CD8-positive, alpha-beta memory T cell (primary cell): ENCODE results near the gene PDXP. TPM values are rescaled to one million over a fixed set of nuclear protein-coding genes. Genes with fewer than 3 reads are reported as not detected.

Experiments used
- CTCF ChIA-PET: fragments of 350-600 bp; sonication (Branson Sonifier 250); formaldehyde crosslinking; loops from one replicate; lab custom pipeline; 2021; ENCODE audit warnings: antibody characterized with exemption; lab: Charles Lee
- POLR2A ChIA-PET: fragments of 350-600 bp; sonication (Branson Sonifier 250); formaldehyde crosslinking; loops from one replicate; lab custom pipeline; 2021; ENCODE audit warnings: antibody characterized with exemption; lab: Charles Lee
- DNase-seq, 5 donors: peaks; one replicate each; pipeline versions ENCODE4 v3.0.0 to v3.0.0-alpha.2; 2020 to 2022; ENCODE audit warnings: mixed read lengths in 1 of 5
- H3K27ac ChIP-seq: one replicate; pipeline ENCODE4 v1.7.0; 2013; ENCODE audit warnings: low read depth, mild to moderate bottlenecking, low read length, moderate library complexity
- H3K27me3 ChIP-seq: 2 replicates; pipeline ENCODE4 v1.7.0; 2013; ENCODE audit warnings: low read length, mild to moderate bottlenecking; ENCODE audit not compliant: insufficient read depth, poor library complexity, severe bottlenecking
- H3K36me3 ChIP-seq: 2 replicates; pipeline ENCODE4 v1.7.0; 2013; ENCODE audit warnings: mild to moderate bottlenecking, low read length, moderate library complexity; ENCODE audit not compliant: insufficient read depth
- H3K4me1 ChIP-seq: 2 replicates; pipeline ENCODE4 v1.7.0; 2013; ENCODE audit warnings: mild to moderate bottlenecking, low read length, moderate library complexity; ENCODE audit not compliant: insufficient read depth
- H3K4me3 ChIP-seq: 2 replicates; pipeline ENCODE4 v1.7.0; 2013; ENCODE audit warnings: mild to moderate bottlenecking, low read length
- H3K9me3 ChIP-seq: 2 replicates; pipeline ENCODE4 v1.7.0; 2013; ENCODE audit warnings: mild to moderate bottlenecking, low read length
- H3K27ac Mint-ChIP-seq, 8 donors: one replicate each; pipeline ENCODE4 v1.8.0; 2020 to 2021; ENCODE audit warnings: mixed read lengths in 8 of 8, mild to moderate bottlenecking in 6 of 8, inconsistent platforms in 3 of 8, moderate library complexity in 3 of 8
- H3K27me3 Mint-ChIP-seq, 2 donors: one replicate each; pipeline ENCODE4 v1.8.0; 2020 to 2021; ENCODE audit warnings: mixed read lengths in 2 of 2, mild to moderate bottlenecking in 1 of 2, moderate library complexity in 1 of 2
- H3K36me3 Mint-ChIP-seq, 3 donors: one replicate each; pipeline ENCODE4 v1.8.0; 2020 to 2021; ENCODE audit warnings: mixed read lengths in 3 of 3, inconsistent platforms in 1 of 3, mild to moderate bottlenecking in 1 of 3
- H3K4me1 Mint-ChIP-seq, 3 donors: one replicate each; pipeline ENCODE4 v1.8.0; 2020 to 2021; ENCODE audit warnings: mixed read lengths in 3 of 3, inconsistent platforms in 1 of 3, mild to moderate bottlenecking in 1 of 3
- H3K4me3 Mint-ChIP-seq, 7 donors: one replicate each; pipeline ENCODE4 v1.8.0; 2020 to 2021; ENCODE audit warnings: mixed read lengths in 7 of 7, mild to moderate bottlenecking in 6 of 7, moderate library complexity in 4 of 7, inconsistent platforms in 2 of 7
- H3K9me3 Mint-ChIP-seq, 5 donors: one replicate each; pipeline ENCODE4 v1.8.0; 2020 to 2022; ENCODE audit warnings: mixed read lengths in 5 of 5, mild to moderate bottlenecking in 3 of 5, moderate library complexity in 2 of 5, inconsistent platforms in 1 of 5
- polyA plus RNA-seq: library from polyadenylated mRNA; unstranded; fragments of 300-500 nt; fragmentation: Illumina TruSeq; gene quantifications from one replicate; pipeline ENCODE4 v1.2.3, GENCODE V29; 2021
- total RNA-seq, 2 experiments: library from RNA; stranded (reverse); gene quantifications; one replicate each; pipeline ENCODE4 v1.2.3, GENCODE V29; 2021

The PDXP gene
- total and polyA plus RNA-seq, 3 experiments from 2014 or later: 7.1 to 37.8 (median 36.0) TPM

- ChIA-PET POLR2A (interaction anchor here (0.5 to 2.0 kb wide), 4 partner anchors 16 to 53 kb away, joined by 3 to 9 read pairs (median 6); partner anchors contain the start of gene GGA1), CTCF (interaction anchor here (1.0 to 11.2 kb wide), 8 partner anchors 9 to 238 kb away, joined by 3 to 236 read pairs (median 5); partner anchors contain the start of genes GGA1, NOL12, PDXP and SH3BP1)
- DNase-seq: no peak
- Histone ChIP-seq H3K27ac (peak overlapping the region; percentile 6), H3K9me3 (no peaks in the 10 kb centered on the region), H3K27me3 (no peaks in the 10 kb centered on the region), H3K36me3 (peaks cover 6% of the 10 kb centered on the region), H3K4me3 (no peak overlapping the region), H3K4me1 (peaks cover 58% of the 10 kb centered on the region)
- Mint-ChIP-seq H3K4me3 (peak overlapping the region in 3 of 7 donors; percentile 11 to 70 (median 24)), H3K9me3 (no peaks in the 10 kb centered on the region), H3K27ac (peak overlapping the region; percentile 83 to 96 (median 89)), H3K36me3 (peaks cover 0 to 34% (median 4%) of the 10 kb centered on the region in 3 donors), H3K4me1 (peaks cover 39 to 64% (median 42%) of the 10 kb centered on the region in 3 donors), H3K27me3 (no peaks in the 10 kb centered on the region)
Observed at GRCh38 chr22:37624876-37625275, 33.6 kb upstream of the PDXP start.

GRCh38 chr22:37625737-37626136 lies 32.8 kb upstream of the PDXP start:
- Mint-ChIP-seq H3K9me3 (no peaks in the 10 kb centered on the region), H3K27me3 (no peaks in the 10 kb centered on the region), H3K4me3 (peak overlapping the region in 1 of 7 donors; percentile 70), H3K4me1 (peaks cover 39 to 68% (median 42%) of the 10 kb centered on the region in 3 donors), H3K36me3 (peaks cover 0 to 28% (median 4%) of the 10 kb centered on the region in 3 donors), H3K27ac (peak overlapping the region; percentile 83 to 95 (median 89))
- POLR2A ChIA-PET: interaction anchor here (0.9 to 2.0 kb wide), 5 partner anchors 10 to 52 kb away, joined by 3 to 9 read pairs (median 5); partner anchors contain the start of gene GGA1
- Histone ChIP-seq H3K36me3 (peaks cover 2% of the 10 kb centered on the region), H3K4me3 (no peak overlapping the region), H3K9me3 (no peaks in the 10 kb centered on the region), H3K4me1 (peaks cover 58% of the 10 kb centered on the region), H3K27ac (no peak overlapping the region), H3K27me3 (no peaks in the 10 kb centered on the region)
- CTCF ChIA-PET: interaction anchor here (0.9 to 11.2 kb wide), 10 partner anchors 9 to 237 kb away, joined by 3 to 236 read pairs (median 5); partner anchors contain the start of genes GGA1, NOL12, PDXP and SH3BP1
- DNase-seq: no peak

DNA sequence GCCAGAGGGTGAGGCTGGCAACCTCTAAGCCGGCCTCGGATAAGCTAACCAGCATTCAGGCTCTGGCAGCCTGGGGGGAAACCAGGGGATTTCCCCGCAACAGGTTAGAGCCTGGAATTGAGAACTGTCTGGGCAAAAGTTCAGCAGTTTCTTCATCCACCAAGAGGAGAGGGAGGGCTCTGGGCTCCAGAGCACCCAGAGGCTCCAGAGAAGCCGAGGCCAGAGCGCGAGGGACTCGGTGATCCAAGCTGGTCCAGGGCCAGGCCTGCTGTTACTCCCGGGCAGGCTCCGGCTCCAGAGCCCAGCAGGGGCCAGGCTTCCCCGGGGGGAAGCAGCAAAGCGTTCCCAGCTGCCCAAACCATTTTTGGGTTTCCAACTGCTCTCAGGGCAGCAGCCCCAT lies 32.4 kb upstream of the PDXP start:
- Mint-ChIP-seq H3K27me3 (no peaks in the 10 kb centered on the region), H3K27ac (peak overlapping the region in 6 of 8 donors; percentile 23 to 95 (median 86)), H3K4me3 (peak overlapping the region in 2 of 7 donors; percentile 65 to 72), H3K36me3 (peaks cover 0 to 26% (median 4%) of the 10 kb centered on the region in 3 donors), H3K4me1 (peaks cover 42 to 72% (median 44%) of the 10 kb centered on the region in 3 donors), H3K9me3 (no peaks in the 10 kb centered on the region)
- Histone ChIP-seq H3K27ac (no peak overlapping the region), H3K9me3 (no peaks in the 10 kb centered on the region), H3K4me1 (peaks cover 61% of the 10 kb centered on the region), H3K27me3 (no peaks in the 10 kb centered on the region), H3K4me3 (no peak overlapping the region), H3K36me3 (no peaks in the 10 kb centered on the region)
- ChIA-PET POLR2A (interaction anchor here (1.0 to 9.6 kb wide), 4 partner anchors 10 to 32 kb away, joined by 3 to 50 read pairs (median 6); partner anchors contain the start of genes GGA1 and PDXP), CTCF (interaction anchor here (0.9 to 11.2 kb wide), 11 partner anchors 8 to 237 kb away, joined by 3 to 236 read pairs (median 5); partner anchors contain the start of genes GGA1, NOL12, PDXP and SH3BP1)
- DNase-seq: no peak

DNA sequence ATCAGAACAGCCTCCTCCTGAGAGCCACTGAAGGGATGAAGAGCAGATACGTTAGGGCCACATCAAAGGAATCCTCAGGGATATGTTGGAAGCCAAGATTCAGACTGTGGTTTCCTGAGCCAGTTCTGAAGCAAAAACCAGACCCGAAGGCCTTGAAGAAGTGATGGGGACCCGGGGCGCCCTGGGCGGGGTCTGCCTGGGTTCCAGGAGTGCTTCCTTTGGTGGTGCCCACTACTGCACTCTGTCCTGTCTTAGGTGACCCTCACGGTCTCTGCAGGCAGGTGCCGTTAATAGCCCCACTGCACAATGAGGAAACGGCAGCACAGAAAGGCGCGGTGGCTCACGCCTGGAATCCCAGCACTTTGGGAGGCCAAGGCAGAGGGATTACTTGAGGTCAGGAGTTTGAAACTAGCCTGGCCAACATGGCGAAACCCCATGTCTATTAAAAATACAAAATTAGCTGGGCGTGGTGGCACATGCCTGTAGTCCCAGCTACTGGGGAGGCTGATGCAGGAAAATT lies 31.9 kb upstream of the PDXP start:
- no peaks in the 10 kb centered on the region for H3K27me3 Mint-ChIP-seq
- H3K27ac Mint-ChIP-seq: peak overlapping the region; percentile 79 to 95 (median 88)
- ChIA-PET CTCF (interaction anchor here (0.9 to 11.2 kb wide), 12 partner anchors 8 to 237 kb away, joined by 3 to 236 read pairs (median 6); partner anchors contain the start of genes GGA1, LGALS1, PDXP and SH3BP1), POLR2A (interaction anchor here (1.0 to 9.6 kb wide), 9 partner anchors 9 to 49 kb away, joined by 3 to 50 read pairs (median 6); partner anchors contain the start of genes GGA1, LGALS1, PDXP and SH3BP1)
- Histone ChIP-seq H3K9me3 (no peaks in the 10 kb centered on the region), H3K27ac (no peak overlapping the region), H3K36me3 (no peaks in the 10 kb centered on the region), H3K4me3 (peak overlapping the region; percentile 53), H3K4me1 (peaks cover 65% of the 10 kb centered on the region), H3K27me3 (no peaks in the 10 kb centered on the region)
- H3K4me3 Mint-ChIP-seq: peak overlapping the region in 6 of 7 donors; percentile 58 to 84 (median 70)
- H3K36me3 Mint-ChIP-seq: peaks cover 0 to 26% (median 4%) of the 10 kb centered on the region in 3 donors
- H3K4me1 Mint-ChIP-seq: peaks cover 45 to 76% (median 48%) of the 10 kb centered on the region in 3 donors
- no peak for DNase-seq
- no peaks in the 10 kb centered on the region for H3K9me3 Mint-ChIP-seq

DNA sequence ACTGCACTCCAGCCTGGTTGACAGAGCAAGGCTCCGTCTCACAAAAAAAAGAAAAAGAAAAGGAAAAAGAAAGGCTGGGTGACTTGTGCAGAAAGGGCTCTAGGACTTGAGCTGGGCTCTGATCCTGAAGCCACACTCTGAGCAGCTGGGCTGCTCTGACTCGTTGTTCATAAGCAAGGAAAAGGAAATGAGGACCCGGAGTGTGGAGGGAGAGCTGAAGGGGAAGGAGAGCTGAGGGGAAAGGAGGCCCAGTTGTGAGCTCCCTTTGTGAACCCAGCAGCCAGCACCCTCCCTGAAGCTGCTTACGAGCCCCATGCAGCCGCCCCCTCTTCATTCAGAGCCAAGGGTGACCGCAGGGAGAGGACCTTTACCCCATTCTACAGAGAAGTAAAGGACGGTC lies 31.4 kb upstream of the PDXP start:
- Mint-ChIP-seq H3K4me3 (peak overlapping the region; percentile 58 to 84 (median 69)), H3K4me1 (peaks cover 50 to 82% (median 53%) of the 10 kb centered on the region in 3 donors), H3K36me3 (peaks cover 0 to 27% (median 4%) of the 10 kb centered on the region in 3 donors), H3K9me3 (no peaks in the 10 kb centered on the region), H3K27ac (peak overlapping the region; percentile 79 to 95 (median 88)), H3K27me3 (no peaks in the 10 kb centered on the region)
- Histone ChIP-seq H3K9me3 (no peaks in the 10 kb centered on the region), H3K4me3 (peak overlapping the region; percentile 53), H3K4me1 (peaks cover 68% of the 10 kb centered on the region), H3K27me3 (no peaks in the 10 kb centered on the region), H3K36me3 (no peaks in the 10 kb centered on the region), H3K27ac (peak overlapping the region; percentile 38)
- POLR2A ChIA-PET: interaction anchor here (0.7 to 9.6 kb wide), 9 partner anchors 9 to 49 kb away, joined by 3 to 50 read pairs (median 4); partner anchors contain the start of genes GGA1, LGALS1, PDXP and SH3BP1
- DNase-seq: peak in 1 of 5 donors; percentile 14
- CTCF ChIA-PET: interaction anchor here (0.6 to 11.2 kb wide), 10 partner anchors 7 to 60 kb away, joined by 3 to 236 read pairs (median 6); partner anchors contain the start of genes GGA1, LGALS1, PDXP and SH3BP1

GRCh38 chr22:37627545-37627944 lies 31.0 kb upstream of the PDXP start:
- no peaks in the 10 kb centered on the region for H3K36me3 ChIP-seq
- H3K27me3 ChIP-seq: no peaks in the 10 kb centered on the region
- no peaks in the 10 kb centered on the region for H3K9me3 ChIP-seq
- H3K27ac ChIP-seq: peak overlapping the region; percentile 38
- peaks cover 73% of the 10 kb centered on the region for H3K4me1 ChIP-seq
- Mint-ChIP-seq H3K4me3 (peak overlapping the region; percentile 58 to 84 (median 69)), H3K27ac (peak overlapping the region; percentile 77 to 95 (median 85)), H3K4me1 (peaks cover 50 to 86% (median 56%) of the 10 kb centered on the region in 3 donors), H3K9me3 (no peaks in the 10 kb centered on the region), H3K27me3 (no peaks in the 10 kb centered on the region), H3K36me3 (peaks cover 0 to 24% (median 4%) of the 10 kb centered on the region in 3 donors)
- peak overlapping the region; percentile 53 for H3K4me3 ChIP-seq
- peak; percentile 38 to 75 (median 65) for DNase-seq
- POLR2A ChIA-PET: interaction anchor here (0.7 to 9.6 kb wide), 9 partner anchors 8 to 48 kb away, joined by 3 to 50 read pairs (median 4); partner anchors contain the start of genes GGA1, LGALS1, PDXP and SH3BP1
- CTCF ChIA-PET: interaction anchor here (0.6 to 11.2 kb wide), 10 partner anchors 7 to 59 kb away, joined by 3 to 236 read pairs (median 6); partner anchors contain the start of genes GGA1, LGALS1, PDXP and SH3BP1

DNA sequence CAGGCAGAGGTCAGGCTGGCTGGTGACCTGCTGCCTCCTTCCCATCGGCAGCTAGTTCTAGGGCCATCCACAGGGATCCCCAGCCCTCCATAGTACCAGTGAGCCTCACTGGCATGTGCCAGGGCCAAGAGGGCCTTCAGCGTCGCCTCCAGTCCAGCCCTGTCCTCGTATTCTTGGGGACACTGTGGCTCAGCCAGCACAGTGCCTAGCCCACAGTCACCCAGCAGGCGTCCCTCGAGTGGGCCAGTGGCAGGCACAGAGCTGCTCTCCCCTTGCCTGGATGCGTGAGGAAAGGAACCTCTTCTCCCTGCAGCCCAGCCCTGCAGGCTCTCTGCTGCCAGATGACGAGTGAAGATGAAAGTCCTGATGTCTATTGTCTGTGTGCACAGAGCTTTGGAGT lies 29.7 kb upstream of the PDXP start:
- Mint-ChIP-seq H3K36me3 (peaks cover 0 to 18% (median 2%) of the 10 kb centered on the region in 3 donors), H3K4me3 (peak overlapping the region in 1 of 7 donors; percentile 82), H3K4me1 (peaks cover 56 to 92% (median 60%) of the 10 kb centered on the region in 3 donors), H3K27me3 (no peaks in the 10 kb centered on the region), H3K9me3 (no peaks in the 10 kb centered on the region), H3K27ac (peak overlapping the region; percentile 82 to 95 (median 85))
- ChIA-PET POLR2A (interaction anchor here (0.6 to 9.6 kb wide), 4 partner anchors 10 to 638 kb away, joined by 3 to 50 read pairs (median 17); partner anchors contain the start of genes PDXP and SH3BP1), CTCF (interaction anchor here (1.1 to 11.2 kb wide), 3 partner anchors 12 to 48 kb away, joined by 4 to 236 read pairs (median 22); partner anchors contain the start of genes GGA1 and SH3BP1)
- H3K36me3 ChIP-seq: no peaks in the 10 kb centered on the region
- no peaks in the 10 kb centered on the region for H3K27me3 ChIP-seq
- no peaks in the 10 kb centered on the region for H3K9me3 ChIP-seq
- H3K4me3 ChIP-seq: no peak overlapping the region
- H3K4me1 ChIP-seq: peaks cover 78% of the 10 kb centered on the region
- no peak for DNase-seq
- no peak overlapping the region for H3K27ac ChIP-seq
